ENCODE results near the gene ARHGAP23.

The ARHGAP23 gene

GRCh38 chr17:38402897-38403296, 25.4 kb upstream of the ARHGAP23 start:
- Histone ChIP-seq H3K9me3 (ENCODE audit: control extremely low read depth in 1 of 5, control insufficient read depth in 4 of 5, insufficient read depth in 2 of 5, low read depth in 1 of 5, low read length in 4 of 5) (no peaks in the 10 kb centered on the region), H3K4me3 (ENCODE audit: control insufficient read depth in 1 of 7, extremely low read depth in 1 of 7, insufficient read depth in 4 of 7, low read depth in 2 of 7, low read length in 6 of 7) (no peak overlapping the region), H3K36me3 (ENCODE audit: control insufficient read depth in 4 of 4, insufficient read depth in 4 of 4, low read length in 3 of 4) (peaks cover 10 to 40% (median 26%) of the 10 kb centered on the region in 4 experiments), H3K4me1 (ENCODE audit: control extremely low read depth in 1 of 4, control insufficient read depth in 4 of 4, insufficient read depth in 4 of 4, low read length in 3 of 4) (no peaks in the 10 kb centered on the region), H3K27me3 (replicated peaks in 2 of 5; ENCODE audit: control insufficient read depth in 4 of 5, insufficient read depth in 5 of 5, low read length in 4 of 5) (no peaks in the 10 kb centered on the region), H3K27ac (ENCODE audit: insufficient read depth in 1 of 2, low read depth in 1 of 2, low read length in 2 of 2, poor library complexity in 1 of 2, severe bottlenecking in 2 of 2) (no peak overlapping the region)
- ChIA-PET CTCF (interaction anchor here (1.0 to 4.0 kb wide), 4 partner anchors 12 to 54 kb away, joined by 3 to 15 read pairs (median 5); no protein-coding TSS in a partner anchor), POLR2A (no interaction called here)
- DNase-seq, result no peak
- WGBS (ENCODE audit: insufficient coverage), result 100% methylated on average over 4 of the region's 5 CpGs

- Histone ChIP-seq H3K27me3 (replicated peaks in 2 of 5; ENCODE audit: control insufficient read depth in 4 of 5, insufficient read depth in 5 of 5, low read length in 4 of 5) (no peaks in the 10 kb centered on the region), H3K36me3 (ENCODE audit: control insufficient read depth in 4 of 4, insufficient read depth in 4 of 4, low read length in 3 of 4) (peaks cover 10 to 35% (median 25%) of the 10 kb centered on the region in 4 experiments), H3K4me1 (ENCODE audit: control extremely low read depth in 1 of 4, control insufficient read depth in 4 of 4, insufficient read depth in 4 of 4, low read length in 3 of 4) (no peaks in the 10 kb centered on the region), H3K27ac (ENCODE audit: insufficient read depth in 1 of 2, low read depth in 1 of 2, low read length in 2 of 2, poor library complexity in 1 of 2, severe bottlenecking in 2 of 2) (no peak overlapping the region), H3K4me3 (ENCODE audit: control insufficient read depth in 1 of 7, extremely low read depth in 1 of 7, insufficient read depth in 4 of 7, low read depth in 2 of 7, low read length in 6 of 7) (no peak overlapping the region), H3K9me3 (ENCODE audit: control extremely low read depth in 1 of 5, control insufficient read depth in 4 of 5, insufficient read depth in 2 of 5, low read depth in 1 of 5, low read length in 4 of 5) (no peaks in the 10 kb centered on the region)
- ChIA-PET CTCF (interaction anchor here (1.0 to 4.0 kb wide), 4 partner anchors 11 to 55 kb away, joined by 3 to 15 read pairs (median 4); no protein-coding TSS in a partner anchor), POLR2A (no interaction called here)
- DNase-seq, result peak in 2 of 3 donors; percentile 31 to 44
- 67% methylated on average over 1 of the region's 4 CpGs for WGBS (ENCODE audit: insufficient coverage)
Observed at GRCh38 chr17:38403491-38403890, 24.8 kb upstream of the ARHGAP23 start.

- WGBS (ENCODE audit: insufficient coverage), result 93% methylated on average over 11 of the region's 16 CpGs
- no peak for DNase-seq
- POLR2A ChIA-PET, result no interaction called here
- CTCF ChIA-PET, result interaction anchor here (1.1 to 1.4 kb wide), 2 partner anchors 10 to 11 kb away, joined by 3 to 6 read pairs; no protein-coding TSS in a partner anchor
- no peak overlapping the region for H3K4me3 ChIP-seq (ENCODE audit: control insufficient read depth in 1 of 7, extremely low read depth in 1 of 7, insufficient read depth in 4 of 7, low read depth in 2 of 7, low read length in 6 of 7)
- no peaks in the 10 kb centered on the region for H3K4me1 ChIP-seq (ENCODE audit: control extremely low read depth in 1 of 4, control insufficient read depth in 4 of 4, insufficient read depth in 4 of 4, low read length in 3 of 4)
- no peaks in the 10 kb centered on the region for H3K9me3 ChIP-seq (ENCODE audit: control extremely low read depth in 1 of 5, control insufficient read depth in 4 of 5, insufficient read depth in 2 of 5, low read depth in 1 of 5, low read length in 4 of 5)
- peaks cover 9 to 30% (median 20%) of the 10 kb centered on the region in 4 experiments for H3K36me3 ChIP-seq (ENCODE audit: control insufficient read depth in 4 of 4, insufficient read depth in 4 of 4, low read length in 3 of 4)
- H3K27me3 ChIP-seq (replicated peaks in 2 of 5; ENCODE audit: control insufficient read depth in 4 of 5, insufficient read depth in 5 of 5, low read length in 4 of 5), result no peaks in the 10 kb centered on the region
- H3K27ac ChIP-seq (ENCODE audit: insufficient read depth in 1 of 2, low read depth in 1 of 2, low read length in 2 of 2, poor library complexity in 1 of 2, severe bottlenecking in 2 of 2), result no peak overlapping the region
Observed at GRCh38 chr17:38404174-38404943, 23.9 kb upstream of the ARHGAP23 start.

GRCh38 chr17:38405654-38406053, 22.6 kb upstream of the ARHGAP23 start:
- ChIA-PET POLR2A (no interaction called here), CTCF (no interaction called here)
- Histone ChIP-seq H3K27me3 (replicated peaks in 2 of 5; ENCODE audit: control insufficient read depth in 4 of 5, insufficient read depth in 5 of 5, low read length in 4 of 5) (no peaks in the 10 kb centered on the region), H3K9me3 (ENCODE audit: control extremely low read depth in 1 of 5, control insufficient read depth in 4 of 5, insufficient read depth in 2 of 5, low read depth in 1 of 5, low read length in 4 of 5) (no peaks in the 10 kb centered on the region), H3K4me1 (ENCODE audit: control extremely low read depth in 1 of 4, control insufficient read depth in 4 of 4, insufficient read depth in 4 of 4, low read length in 3 of 4) (no peaks in the 10 kb centered on the region), H3K27ac (ENCODE audit: insufficient read depth in 1 of 2, low read depth in 1 of 2, low read length in 2 of 2, poor library complexity in 1 of 2, severe bottlenecking in 2 of 2) (no peak overlapping the region), H3K4me3 (ENCODE audit: control insufficient read depth in 1 of 7, extremely low read depth in 1 of 7, insufficient read depth in 4 of 7, low read depth in 2 of 7, low read length in 6 of 7) (no peak overlapping the region), H3K36me3 (ENCODE audit: control insufficient read depth in 4 of 4, insufficient read depth in 4 of 4, low read length in 3 of 4) (peaks cover 3 to 17% (median 12%) of the 10 kb centered on the region in 4 experiments)
- 100% methylated on average over 2 of the region's 4 CpGs for WGBS (ENCODE audit: insufficient coverage)
- DNase-seq, result no peak

GRCh38 chr17:38410201-38410600, 18.1 kb upstream of the ARHGAP23 start:
- POLR2A ChIA-PET, result no interaction called here
- 92% methylated on average over 1 of the region's 1 CpG for WGBS (ENCODE audit: insufficient coverage)
- CTCF ChIA-PET, result interaction anchor here (0.7 to 12.0 kb wide), 3 partner anchors 11 to 70 kb away, joined by 4 to 132 read pairs (median 6); partner anchors contain the start of gene GPR179

GRCh38 chr17:38415250-38416194, 12.7 kb upstream of the ARHGAP23 start:
- H3K27me3 ChIP-seq (replicated peaks in 2 of 5; ENCODE audit: control insufficient read depth in 4 of 5, insufficient read depth in 5 of 5, low read length in 4 of 5), result peaks cover 0 to 35% (median 20%) of the 10 kb centered on the region in 5 experiments
- H3K4me3 ChIP-seq (ENCODE audit: control insufficient read depth in 1 of 7, extremely low read depth in 1 of 7, insufficient read depth in 4 of 7, low read depth in 2 of 7, low read length in 6 of 7), result peak overlapping the region in 1 of 7 experiments; percentile 1
- no peaks in the 10 kb centered on the region for H3K36me3 ChIP-seq (ENCODE audit: control insufficient read depth in 4 of 4, insufficient read depth in 4 of 4, low read length in 3 of 4)
- DNase-seq, result peak; percentile 44 to 63 (median 55)
- CTCF ChIA-PET, result interaction anchor here (0.9 to 12.0 kb wide), 15 partner anchors 11 to 90 kb away, joined by 3 to 132 read pairs (median 5); partner anchors contain the start of genes GPR179 and SOCS7
- POLR2A ChIA-PET, result interaction anchor here (1.4 kb wide), 1 partner anchor 66 kb away, joined by 7 read pairs; no protein-coding TSS in a partner anchor
- H3K27ac ChIP-seq (ENCODE audit: insufficient read depth in 1 of 2, low read depth in 1 of 2, low read length in 2 of 2, poor library complexity in 1 of 2, severe bottlenecking in 2 of 2), result no peak overlapping the region
- 64% methylated on average over 12 of the region's 22 CpGs for WGBS (ENCODE audit: insufficient coverage)
- peaks cover 0 to 31% (median 23%) of the 10 kb centered on the region in 4 experiments for H3K4me1 ChIP-seq (ENCODE audit: control extremely low read depth in 1 of 4, control insufficient read depth in 4 of 4, insufficient read depth in 4 of 4, low read length in 3 of 4)
- no peaks in the 10 kb centered on the region for H3K9me3 ChIP-seq (ENCODE audit: control extremely low read depth in 1 of 5, control insufficient read depth in 4 of 5, insufficient read depth in 2 of 5, low read depth in 1 of 5, low read length in 4 of 5)

More at GRCh38 chr17:38410201-38410600, 18.1 kb upstream of the ARHGAP23 start:
- no peak for DNase-seq
- peaks cover 0 to 8% (median 5%) of the 10 kb centered on the region in 4 experiments for H3K4me1 ChIP-seq (ENCODE audit: control extremely low read depth in 1 of 4, control insufficient read depth in 4 of 4, insufficient read depth in 4 of 4, low read length in 3 of 4)
- no peaks in the 10 kb centered on the region for H3K27me3 ChIP-seq (replicated peaks in 2 of 5; ENCODE audit: control insufficient read depth in 4 of 5, insufficient read depth in 5 of 5, low read length in 4 of 5)
- no peak overlapping the region for H3K27ac ChIP-seq (ENCODE audit: insufficient read depth in 1 of 2, low read depth in 1 of 2, low read length in 2 of 2, poor library complexity in 1 of 2, severe bottlenecking in 2 of 2)
- no peaks in the 10 kb centered on the region for H3K9me3 ChIP-seq (ENCODE audit: control extremely low read depth in 1 of 5, control insufficient read depth in 4 of 5, insufficient read depth in 2 of 5, low read depth in 1 of 5, low read length in 4 of 5)
- no peaks in the 10 kb centered on the region for H3K36me3 ChIP-seq (ENCODE audit: control insufficient read depth in 4 of 4, insufficient read depth in 4 of 4, low read length in 3 of 4)
- no peak overlapping the region for H3K4me3 ChIP-seq (ENCODE audit: control insufficient read depth in 1 of 7, extremely low read depth in 1 of 7, insufficient read depth in 4 of 7, low read depth in 2 of 7, low read length in 6 of 7)

Measured in common myeloid progenitor, CD34-positive (primary cell).